Ishikawa (cell line): ENCODE data around the gene OSBPL10.

Source experiments
- CEBPB ChIP-seq: IDR thresholded peaks from 2 replicates; pipeline ENCODE4 v1.6.1; 2012
- CREB1 ChIP-seq: IDR thresholded peaks from 2 replicates; pipeline ENCODE4 v1.6.1; 2012; ENCODE audit warnings: low read depth
- EGR1 ChIP-seq: IDR thresholded peaks from 2 replicates; pipeline ENCODE4 v1.6.1; 2012
- EP300 ChIP-seq: IDR thresholded peaks from 2 replicates; pipeline ENCODE4 v1.6.1; 2012; ENCODE audit warnings: borderline replicate concordance
- FOXM1 ChIP-seq: IDR thresholded peaks from 2 replicates; pipeline ENCODE4 v1.6.1; 2012; ENCODE audit warnings: low read depth, borderline replicate concordance
- MAX ChIP-seq: IDR thresholded peaks from 2 replicates; pipeline ENCODE4 v1.6.1; 2012
- NFIC ChIP-seq: IDR thresholded peaks from 2 replicates; pipeline ENCODE4 v1.6.1; 2012
- RAD21 ChIP-seq: IDR thresholded peaks from 2 replicates; pipeline ENCODE4 v1.6.1; 2012; ENCODE audit warnings: low read depth
- REST ChIP-seq: IDR thresholded peaks from 2 replicates; pipeline ENCODE4 v1.6.1; 2012; ENCODE audit warnings: low read depth, mild to moderate bottlenecking
- TAF1 ChIP-seq: IDR thresholded peaks from 2 replicates; pipeline ENCODE4 v1.6.1; 2012; ENCODE audit warnings: low read depth, mild to moderate bottlenecking
- TCF12 ChIP-seq: IDR thresholded peaks from 2 replicates; pipeline ENCODE4 v1.6.1; 2012; ENCODE audit warnings: low read depth
- TEAD4 ChIP-seq: IDR thresholded peaks from 2 replicates; pipeline ENCODE4 v1.6.1; 2012
- USF1 ChIP-seq: IDR thresholded peaks from 2 replicates; pipeline ENCODE4 v1.6.1; 2012
- YY1 ChIP-seq: IDR thresholded peaks from 2 replicates; pipeline ENCODE4 v1.6.1; 2012; ENCODE audit warnings: low read depth
- ZBTB7A ChIP-seq: IDR thresholded peaks from 2 replicates; pipeline ENCODE4 v1.6.1; 2012; ENCODE audit warnings: low read depth

OSBPL10 gene

GRCh38 chr3:31729082-31729481, 252.0 kb downstream of the OSBPL10 start:
- no peak for TF ChIP-seq TCF12
- no peak for TF ChIP-seq REST
- TF ChIP-seq RAD21, result no peak
- no peak for TF ChIP-seq USF1
- TF ChIP-seq MAX, result no peak
- TF ChIP-seq YY1, result no peak
- no peak for TF ChIP-seq CEBPB
- no peak for TF ChIP-seq NFIC
- no peak for TF ChIP-seq ZBTB7A
- no peak for TF ChIP-seq TEAD4

- no peak for TF ChIP-seq MAX
Observed at GRCh38 chr3:31728403-31728802, 252.7 kb downstream of the OSBPL10 start.

DNA sequence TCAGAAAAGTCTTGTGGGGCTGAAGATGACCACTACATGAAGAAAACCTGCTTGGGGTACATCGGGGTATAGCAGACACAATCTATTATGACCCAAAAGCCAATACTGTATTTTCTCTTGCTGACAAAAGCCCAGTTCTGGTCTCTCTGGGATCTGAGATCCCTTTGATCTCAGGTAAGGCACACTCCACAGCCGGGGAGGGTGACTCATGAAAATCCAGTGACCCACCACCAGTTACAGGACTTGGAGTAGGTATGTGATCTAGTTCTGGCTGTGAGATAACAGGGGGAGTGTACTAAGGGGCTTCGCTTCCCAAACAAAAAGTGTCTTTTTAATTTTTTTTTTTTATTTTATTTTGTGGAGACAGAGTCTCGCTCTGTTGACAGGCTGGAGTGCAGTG, 255.1 kb downstream of the OSBPL10 start:
- TF ChIP-seq FOXM1 (no peak), EP300 (no peak), RAD21 (no peak), CREB1 (no peak), TEAD4 (no peak), TCF12 (no peak), EGR1 (no peak), ZBTB7A (no peak), NFIC (no peak), REST (no peak), MAX (no peak), YY1 (no peak), TAF1 (no peak), CEBPB (no peak), USF1 (no peak)

DNA sequence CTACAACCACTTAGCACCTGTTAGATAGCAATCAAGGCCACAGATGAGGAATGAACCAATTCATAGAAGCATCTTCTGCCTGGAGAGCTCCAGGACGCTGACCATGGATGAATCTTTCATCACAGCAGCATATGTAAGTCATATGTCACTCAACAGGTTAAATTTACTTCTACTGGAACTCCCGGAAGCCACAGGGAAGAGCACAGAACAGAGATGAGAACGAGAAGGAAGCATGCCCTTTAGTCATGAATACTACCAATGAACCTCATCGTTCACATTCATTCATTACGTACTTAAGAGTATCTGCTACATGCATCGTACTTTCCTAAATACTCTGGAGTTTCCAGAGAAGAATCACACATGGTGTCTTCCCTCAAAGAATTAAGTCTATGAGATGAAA, 255.5 kb downstream of the OSBPL10 start:
- TF ChIP-seq TEAD4, result no peak
- TF ChIP-seq YY1, result no peak
- TF ChIP-seq REST, result no peak
- TF ChIP-seq CREB1, result no peak
- TF ChIP-seq EP300, result no peak
- no peak for TF ChIP-seq CEBPB
- no peak for TF ChIP-seq NFIC
- TF ChIP-seq ZBTB7A, result no peak

DNA sequence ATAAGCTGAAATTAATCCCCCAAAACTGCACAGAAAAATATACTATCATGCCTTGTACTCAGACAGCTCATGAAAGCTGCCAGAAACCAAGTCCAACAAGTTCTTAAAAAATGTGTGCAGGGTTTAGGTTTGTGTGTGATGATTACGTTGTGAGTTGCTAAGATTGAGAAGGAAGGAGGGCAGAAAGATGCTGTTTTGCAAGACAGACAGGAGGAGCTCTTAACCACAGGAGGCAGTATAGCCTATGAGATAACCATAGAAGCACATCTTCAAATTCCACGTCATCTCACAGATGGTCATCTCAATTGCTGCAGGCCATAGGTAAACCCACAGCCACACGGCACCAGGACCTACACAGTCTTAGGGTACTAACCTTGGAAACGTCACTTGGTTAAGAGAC, 256.4 kb downstream of the OSBPL10 start:
- TF ChIP-seq CEBPB, result no peak

- TF ChIP-seq EP300, result no peak
- no peak for TF ChIP-seq EGR1
- no peak for TF ChIP-seq FOXM1
- no peak for TF ChIP-seq YY1
- TF ChIP-seq ZBTB7A, result no peak
- no peak for TF ChIP-seq CEBPB
- TF ChIP-seq MAX, result no peak
- no peak for TF ChIP-seq USF1
- TF ChIP-seq NFIC, result no peak
- no peak for TF ChIP-seq CREB1
Observed at GRCh38 chr3:31724116-31724515, 256.9 kb downstream of the OSBPL10 start.
